Measurements from ENCODE around the gene PCDHA13.
"Not testable (repeated sequence)": the region's sequence is repeated elsewhere in the genome, so short reads cannot be mapped to it uniquely, and the experiment has no call there.

Gene PCDHA13

GRCh38 chr5:140881889-140882590, at the start of gene PCDHA13:
TSS of gene PCDHA13 (plus strand) at chr5:140882124. CDS start at chr5:140882269, 145 bp downstream.
- DNase-seq = no peak

GRCh38 chr5:140833993-140834392, 47.9 kb upstream of the PCDHA13 start, which contains the start of gene PCDHA7:
TSS of gene PCDHA7 (plus strand) at chr5:140834269. CDS start at chr5:140834384, 115 bp downstream.
- DNase-seq = no peak

- DNase-seq = not testable (repeated sequence)
Measured at GRCh38 chr5:140834439-140835008, 47.4 kb upstream of the PCDHA13 start.

- DNase-seq = no peak
Measured at GRCh38 chr5:140835622-140836510, 46.1 kb upstream of the PCDHA13 start.

- peak; percentile 4 for DNase-seq
Measured at GRCh38 chr5:140840978-140841962, 40.7 kb upstream of the PCDHA13 start, which contains the start of gene PCDHA8. TSS of gene PCDHA8 (plus strand) at chr5:140841187. CDS start at chr5:140841322, 135 bp downstream.

GRCh38 chr5:140842798-140843733, 38.9 kb upstream of the PCDHA13 start:
- DNase-seq = no peak

DNA sequence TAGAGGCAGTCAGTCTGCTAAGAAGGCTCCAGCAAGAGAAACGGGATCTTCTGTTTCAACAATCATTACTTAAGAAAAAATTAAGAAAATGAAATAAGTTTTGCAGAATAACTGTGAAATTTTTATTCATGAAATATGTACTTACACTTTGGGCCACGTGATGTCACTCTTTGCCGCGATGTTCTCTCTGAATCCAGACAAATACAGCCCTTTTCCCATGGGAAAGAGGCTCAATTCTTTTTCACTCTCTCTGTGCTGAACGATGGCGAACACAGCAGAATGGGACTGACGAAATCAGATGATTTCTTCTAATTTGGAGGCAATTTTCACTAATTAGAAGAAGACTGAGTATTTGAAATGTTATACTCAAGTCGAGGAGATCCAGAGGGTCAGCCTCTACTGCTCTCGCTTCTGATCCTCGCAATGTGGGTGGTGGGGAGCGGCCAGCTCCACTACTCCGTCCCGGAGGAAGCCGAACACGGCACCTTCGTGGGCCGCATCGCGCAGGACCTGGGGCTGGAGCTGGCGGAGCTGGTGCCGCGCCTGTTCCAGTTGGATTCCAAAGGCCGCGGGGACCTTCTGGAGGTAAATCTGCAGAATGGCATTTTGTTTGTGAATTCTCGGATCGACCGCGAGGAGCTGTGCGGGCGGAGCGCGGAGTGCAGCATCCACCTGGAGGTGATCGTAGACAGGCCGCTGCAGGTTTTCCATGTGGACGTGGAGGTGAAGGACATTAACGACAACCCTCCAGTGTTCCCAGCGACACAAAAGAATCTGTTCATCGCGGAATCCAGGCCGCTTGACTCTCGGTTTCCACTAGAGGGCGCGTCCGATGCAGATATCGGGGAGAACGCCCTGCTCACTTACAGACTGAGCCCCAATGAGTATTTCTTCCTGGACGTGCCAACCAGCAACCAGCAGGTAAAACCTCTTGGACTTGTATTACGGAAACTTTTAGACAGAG, 33.5 kb upstream of the PCDHA13 start, which contains the start of gene PCDHA9:
TSS of gene PCDHA9 (plus strand) at position 244 of the 964 bp plus-strand sequence. CDS start at position 358, 114 bp downstream.
- DNase-seq = not testable (repeated sequence)

- DNase-seq = not testable (repeated sequence)
Measured at GRCh38 chr5:140849831-140850634, 31.9 kb upstream of the PCDHA13 start.

DNA sequence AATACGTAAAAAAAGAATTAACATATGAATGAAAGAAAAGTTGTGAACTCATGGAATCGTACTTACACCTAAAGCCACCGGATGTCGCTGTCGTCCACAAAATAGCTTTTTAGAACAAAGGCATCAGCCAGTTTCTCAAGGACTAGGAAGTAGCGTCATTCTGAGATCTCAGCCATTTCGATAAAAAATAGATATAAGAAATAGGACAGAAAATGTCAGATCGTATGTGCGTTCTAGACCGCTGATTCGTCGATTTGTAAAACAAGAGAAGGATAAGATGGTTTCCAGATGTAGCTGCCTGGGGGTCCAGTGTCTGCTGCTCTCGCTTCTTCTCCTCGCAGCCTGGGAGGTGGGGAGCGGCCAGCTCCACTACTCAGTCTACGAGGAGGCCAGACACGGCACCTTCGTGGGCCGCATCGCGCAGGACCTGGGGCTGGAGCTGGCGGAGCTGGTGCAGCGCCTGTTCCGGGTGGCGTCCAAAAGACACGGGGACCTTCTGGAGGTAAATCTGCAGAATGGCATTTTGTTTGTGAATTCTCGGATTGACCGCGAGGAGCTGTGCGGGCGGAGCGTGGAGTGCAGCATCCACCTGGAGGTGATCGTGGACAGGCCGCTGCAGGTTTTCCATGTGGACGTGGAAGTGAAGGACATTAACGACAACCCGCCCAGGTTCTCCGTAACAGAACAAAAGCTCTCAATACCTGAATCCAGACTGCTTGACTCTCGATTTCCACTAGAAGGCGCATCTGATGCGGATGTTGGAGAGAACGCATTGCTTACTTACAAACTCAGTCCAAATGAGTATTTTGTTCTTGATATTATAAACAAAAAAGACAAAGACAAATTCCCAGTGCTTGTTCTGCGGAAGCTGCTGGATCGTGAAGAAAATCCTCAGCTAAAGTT, 25.9 kb upstream of the PCDHA13 start, which contains the start of gene PCDHA10:
TSS of gene PCDHA10 (plus strand) at position 126 of the 903 bp plus-strand sequence. CDS start at position 278, 152 bp downstream.
- DNase-seq = no peak

- no peak for DNase-seq
Measured at GRCh38 chr5:140857177-140857986, 24.5 kb upstream of the PCDHA13 start.

DNA sequence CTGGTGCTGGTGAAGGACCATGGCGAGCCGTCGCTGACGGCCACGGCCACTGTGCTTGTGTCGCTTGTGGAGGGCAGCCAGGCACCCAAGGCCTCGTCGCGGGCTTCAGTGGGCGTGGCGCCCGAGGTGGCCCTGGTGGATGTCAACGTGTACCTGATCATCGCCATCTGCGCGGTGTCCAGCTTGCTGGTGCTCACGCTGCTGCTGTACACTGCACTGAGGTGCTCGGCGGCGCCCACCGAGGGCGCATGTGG, 24.0 kb upstream of the PCDHA13 start:
- no peak for DNase-seq

- no peak for DNase-seq
Measured at GRCh38 chr5:140862441-140863295, 19.3 kb upstream of the PCDHA13 start.

GRCh38 chr5:140868721-140869554, 13.0 kb upstream of the PCDHA13 start, which contains the start of gene PCDHA11:
TSS of gene PCDHA11 (plus strand) at chr5:140868957. CDS start at chr5:140869104, 147 bp downstream.
- DNase-seq = no peak

DNA sequence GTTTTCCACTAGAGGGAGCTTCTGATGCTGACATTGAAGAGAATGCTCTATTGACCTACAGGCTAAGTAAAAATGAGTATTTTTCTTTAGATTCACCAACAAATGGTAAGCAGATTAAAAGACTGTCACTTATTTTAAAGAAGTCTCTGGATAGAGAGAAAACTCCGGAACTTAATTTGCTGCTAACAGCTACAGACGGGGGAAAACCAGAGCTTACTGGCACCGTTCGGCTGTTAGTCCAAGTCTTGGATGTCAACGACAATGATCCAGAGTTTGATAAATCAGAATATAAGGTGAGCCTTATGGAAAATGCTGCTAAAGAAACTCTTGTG, 12.4 kb upstream of the PCDHA13 start:
- DNase-seq = no peak

Measured in CD4-positive, alpha-beta T cell treated with Interleukin-10 for 1 hour (primary cell).